ENCODE measurements around the gene CNTRL. TPM values are rescaled to one million over a fixed set of nuclear protein-coding genes. Genes with fewer than 3 reads are reported as not detected.

CNTRL gene
- total RNA-seq, 1 donor from 2014 or later: 26.3 TPM

- Histone ChIP-seq H3K27me3 (ENCODE audit: low read depth) (no peaks in the 10 kb centered on the region), H3K4me3 (no peak overlapping the region), H3K4me1 (peaks cover 4% of the 10 kb centered on the region), H3K36me3 (peaks cover 3% of the 10 kb centered on the region), H3K9me3 (no peaks in the 10 kb centered on the region), H3K27ac (no peak overlapping the region)
- ATAC-seq: no peak
- intact Hi-C loops (cut with DNase I): no loop called here
- no peak for DNase-seq
- no peak for TF ChIP-seq CTCF (IDR thresholded peaks at IDR 0.05)
Measured at GRCh38 chr9:121226175-121226574, 151.4 kb downstream of the CNTRL start.

Other genes starting within 250 kb of the CNTRL start
- 34.1 TPM for gene PSMD5, start 232.0 kb upstream of the CNTRL start, total RNA-seq
- gene PHF19, start 197.8 kb upstream of the CNTRL start, total RNA-seq: 24.4 TPM
- gene TRAF1, start 148.2 kb upstream of the CNTRL start, total RNA-seq: 5.8 TPM
- gene C5, start 24.7 kb upstream of the CNTRL start, total RNA-seq: 22.1 TPM
- gene RAB14, start 126.9 kb downstream of the CNTRL start, total RNA-seq: 101 TPM
- gene GSN, start 193.2 kb downstream of the CNTRL start, total RNA-seq: 388 TPM

Data from lower lobe of right lung (tissue), 2 donors.